ENCODE data around the gene PYROXD2.

The PYROXD2 gene

DNA sequence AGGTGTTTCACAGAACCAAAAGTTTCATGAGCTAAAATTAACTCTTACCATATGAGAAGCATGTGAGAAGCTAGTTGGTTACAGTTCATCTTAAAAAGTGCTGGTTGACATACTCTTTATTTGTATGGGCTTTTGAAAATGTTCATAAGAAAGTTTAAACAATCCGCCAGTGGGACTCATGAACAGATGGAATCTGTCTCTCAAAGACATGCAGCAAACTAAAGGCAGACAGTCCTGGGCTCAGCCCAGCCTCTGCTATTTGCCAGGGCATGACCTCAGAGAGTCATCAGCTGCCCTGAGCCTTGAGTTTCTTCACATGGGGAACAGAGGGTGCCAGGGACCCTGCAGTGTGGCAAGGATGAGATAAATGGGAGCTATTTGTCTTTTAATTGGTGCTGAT lies 3.2 kb downstream of the PYROXD2 start:
- no peak for DNase-seq

DNA sequence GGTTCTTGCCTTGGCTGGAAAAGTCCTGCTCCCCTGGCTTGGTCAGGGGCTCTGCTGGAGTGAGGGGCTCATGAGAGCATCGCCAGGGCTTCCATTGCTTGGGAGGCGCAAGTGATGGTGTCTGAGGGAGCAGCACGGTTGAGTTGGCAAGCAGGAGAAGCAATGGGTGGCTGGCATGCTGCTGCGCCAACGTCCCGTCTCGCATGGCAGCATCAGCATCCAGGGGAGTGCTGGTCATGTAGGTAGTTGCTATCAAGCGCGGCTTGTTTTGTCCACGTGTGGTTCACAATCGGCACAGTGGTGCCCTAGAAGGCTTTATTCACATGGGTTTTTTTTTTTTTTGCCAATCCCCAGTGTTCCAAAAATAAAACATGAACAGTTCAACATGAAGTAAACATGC lies 3.8 kb downstream of the PYROXD2 start:
- no peak for DNase-seq

DNA sequence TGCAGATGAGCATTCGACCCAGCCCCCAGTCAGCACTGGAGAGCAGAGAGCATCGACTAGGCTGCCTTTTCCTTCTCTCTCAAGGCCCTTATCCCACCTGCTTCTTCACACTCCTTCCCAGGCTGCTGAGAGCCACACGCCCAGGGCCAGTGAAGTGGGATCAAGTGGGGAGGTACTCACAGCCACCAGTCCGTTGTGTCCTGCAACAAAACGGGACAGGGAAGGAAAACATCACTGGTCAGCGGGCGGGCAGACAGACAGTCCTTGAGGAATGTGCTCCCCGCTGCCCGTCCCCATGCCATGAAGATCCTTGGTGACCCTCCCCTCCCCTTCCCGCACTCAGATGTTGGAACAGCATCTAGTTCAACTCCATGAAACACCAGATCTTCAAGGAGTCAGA lies 4.2 kb downstream of the PYROXD2 start:
- no peak for DNase-seq

DNA sequence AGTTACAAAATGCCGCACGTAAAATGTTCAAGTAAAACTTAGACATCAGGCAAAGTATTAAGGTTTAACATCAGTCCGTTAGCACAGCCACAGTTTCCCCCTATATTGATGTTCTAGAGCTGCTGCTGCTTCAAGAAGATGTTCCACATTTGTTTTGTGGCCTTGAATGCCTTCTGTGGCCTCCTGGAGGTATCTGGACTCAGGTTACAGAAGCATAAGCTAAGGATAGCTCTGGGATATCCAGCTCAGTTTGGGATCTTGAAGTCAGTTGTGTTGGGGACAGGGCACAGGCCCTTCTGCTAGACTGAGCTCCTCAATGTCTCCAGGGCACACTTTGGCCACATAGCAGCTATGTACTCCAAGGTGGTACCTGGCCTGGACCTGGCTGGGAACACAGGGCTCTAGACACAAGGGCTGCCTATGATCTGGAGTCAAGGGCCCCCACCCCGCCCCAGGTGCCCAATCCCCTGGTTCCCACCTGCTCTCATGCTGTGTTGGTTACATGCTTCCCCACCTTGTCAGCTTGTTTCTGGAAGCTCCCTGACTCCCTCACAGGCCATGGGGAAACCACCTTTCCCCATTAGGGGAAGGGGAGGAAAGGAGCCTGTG lies 4.7 kb downstream of the PYROXD2 start:
- no peak for DNase-seq

DNA sequence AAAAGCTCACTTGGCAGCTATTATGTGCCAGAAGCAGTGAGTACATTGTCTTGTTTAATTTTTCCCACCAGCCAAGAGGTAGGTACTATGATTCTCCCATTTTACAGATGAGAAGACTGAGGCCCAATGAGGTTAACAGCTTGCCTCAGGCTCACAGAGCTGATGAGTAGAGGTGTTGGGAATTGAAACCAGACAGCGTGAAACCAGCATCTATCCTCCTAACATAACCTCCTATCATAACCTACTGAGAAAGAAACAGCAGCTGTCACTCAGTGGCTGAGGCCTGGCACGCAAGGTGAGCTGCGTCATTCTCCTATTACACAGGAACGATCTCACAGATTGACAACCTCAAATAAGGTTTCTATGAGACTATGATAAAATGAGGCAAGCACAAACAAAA lies 6.2 kb downstream of the PYROXD2 start:
- no peak for DNase-seq

DNA sequence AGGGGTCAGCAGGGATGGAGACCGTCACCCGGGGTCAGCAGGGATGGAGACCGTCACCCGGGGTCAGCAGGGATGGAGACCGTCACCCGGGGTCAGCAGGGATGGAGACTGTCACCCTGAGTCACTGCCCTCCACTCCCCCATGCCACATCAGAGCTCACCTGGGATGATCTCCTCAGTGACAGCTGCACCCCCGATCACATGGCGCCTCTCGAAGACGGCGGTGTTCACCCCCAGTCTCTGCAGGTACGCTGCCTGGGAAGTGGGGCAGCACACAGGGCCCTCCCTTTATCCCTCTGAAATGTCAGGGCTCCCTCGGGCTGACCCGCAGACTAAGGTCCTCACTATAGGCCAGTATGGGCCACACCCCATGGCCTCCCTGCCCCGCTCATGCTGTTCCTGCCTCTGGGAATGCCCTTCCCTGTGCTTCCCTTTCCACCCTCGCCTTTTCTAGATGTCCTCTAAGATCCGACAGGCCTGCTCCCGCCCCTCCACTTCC lies 7.2 kb downstream of the PYROXD2 start:
- DNase-seq, result no peak

DNA sequence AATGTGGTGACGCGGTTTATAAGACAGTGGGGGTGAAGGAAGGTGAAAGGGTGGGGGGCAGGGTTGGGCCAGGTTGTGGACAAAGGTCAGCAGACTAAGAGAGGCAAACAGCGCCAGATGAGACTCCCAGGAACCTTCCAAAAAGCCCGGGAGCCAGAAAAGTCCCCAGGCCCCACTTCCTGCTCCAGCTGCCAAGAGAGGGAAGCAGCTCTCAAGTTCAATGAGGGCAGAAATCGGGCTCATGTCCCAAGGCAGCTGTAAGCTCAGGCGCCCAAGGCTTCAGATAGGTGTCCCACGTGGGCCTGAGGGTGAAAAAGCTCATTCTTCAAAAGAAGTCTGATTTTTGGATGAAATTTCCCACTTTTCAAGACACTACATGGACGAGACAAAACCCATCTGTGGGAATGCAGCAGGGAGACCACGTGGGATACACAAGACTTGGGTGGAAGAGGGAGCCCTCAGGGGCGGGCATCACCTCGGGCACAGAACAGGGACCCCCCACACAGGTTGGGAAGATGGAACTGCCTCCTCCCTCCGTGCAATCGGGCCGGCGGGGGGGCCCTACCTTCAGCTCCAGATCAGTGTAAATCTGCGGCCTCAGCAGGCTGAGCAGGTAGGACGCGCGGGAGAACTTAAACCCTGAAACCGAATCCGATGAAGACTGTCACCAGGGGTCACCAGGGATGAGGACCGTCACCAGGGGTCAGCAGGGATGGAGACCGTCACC lies 7.8 kb downstream of the PYROXD2 start:
- no peak for DNase-seq

DNA sequence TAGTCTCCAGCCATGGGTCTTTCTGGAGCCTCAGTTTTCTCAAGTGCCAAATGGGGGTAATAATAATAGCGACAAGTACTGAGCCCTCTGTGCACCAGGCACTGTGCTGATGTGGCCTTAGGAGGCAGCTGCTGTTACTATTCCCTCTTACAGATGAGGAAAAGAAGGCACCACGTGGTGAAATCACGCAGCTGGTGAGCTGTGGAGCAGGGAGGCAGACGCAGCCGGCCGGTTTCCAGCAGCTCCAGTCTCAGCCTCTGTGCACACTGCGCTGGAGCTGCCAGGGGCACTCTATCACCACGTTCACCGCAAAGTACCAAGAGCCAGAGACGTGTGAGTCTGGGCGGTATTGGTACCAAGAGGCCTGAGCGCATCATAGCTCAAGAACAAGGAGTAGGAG lies 9.6 kb downstream of the PYROXD2 start:
- no peak for DNase-seq

DNA sequence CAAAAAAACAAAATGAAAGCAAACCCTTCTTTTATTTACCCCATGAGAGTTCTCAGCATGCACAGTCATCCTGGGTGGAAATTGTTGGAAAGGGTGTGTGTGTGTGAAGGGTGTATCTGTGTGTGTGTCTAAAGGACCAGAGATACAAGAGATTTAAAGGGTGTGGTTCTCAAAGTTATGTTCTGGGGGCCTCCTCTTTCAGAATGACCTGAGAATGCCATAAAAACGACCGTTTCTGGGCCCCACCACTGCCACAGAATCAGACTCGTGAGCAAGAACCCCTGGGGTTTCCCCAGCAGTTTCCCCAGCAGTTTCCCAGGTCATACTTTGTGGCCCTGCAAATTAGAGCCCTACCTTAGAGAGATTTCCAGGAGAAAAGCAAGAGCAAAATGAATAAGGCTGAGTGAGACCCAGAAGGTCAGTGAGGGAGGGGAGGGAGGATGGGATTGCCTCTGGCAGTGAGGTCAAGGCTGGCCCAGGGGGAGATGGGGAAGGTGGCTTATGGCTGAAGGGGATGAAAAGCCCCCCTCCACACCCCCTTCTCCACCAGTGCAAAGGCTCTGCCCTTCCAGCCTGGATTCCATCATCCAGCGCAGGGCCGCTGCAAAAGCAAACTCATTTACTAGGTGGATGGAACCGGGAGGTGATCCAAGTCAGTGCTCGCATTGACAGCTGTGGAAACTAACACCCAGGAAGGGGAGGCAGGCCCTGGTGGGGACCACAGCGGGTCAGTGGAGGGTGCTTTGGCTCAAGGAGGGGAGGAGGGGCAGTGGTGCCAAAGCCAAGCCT lies 10.2 kb downstream of the PYROXD2 start:
- DNase-seq, result no peak

DNA sequence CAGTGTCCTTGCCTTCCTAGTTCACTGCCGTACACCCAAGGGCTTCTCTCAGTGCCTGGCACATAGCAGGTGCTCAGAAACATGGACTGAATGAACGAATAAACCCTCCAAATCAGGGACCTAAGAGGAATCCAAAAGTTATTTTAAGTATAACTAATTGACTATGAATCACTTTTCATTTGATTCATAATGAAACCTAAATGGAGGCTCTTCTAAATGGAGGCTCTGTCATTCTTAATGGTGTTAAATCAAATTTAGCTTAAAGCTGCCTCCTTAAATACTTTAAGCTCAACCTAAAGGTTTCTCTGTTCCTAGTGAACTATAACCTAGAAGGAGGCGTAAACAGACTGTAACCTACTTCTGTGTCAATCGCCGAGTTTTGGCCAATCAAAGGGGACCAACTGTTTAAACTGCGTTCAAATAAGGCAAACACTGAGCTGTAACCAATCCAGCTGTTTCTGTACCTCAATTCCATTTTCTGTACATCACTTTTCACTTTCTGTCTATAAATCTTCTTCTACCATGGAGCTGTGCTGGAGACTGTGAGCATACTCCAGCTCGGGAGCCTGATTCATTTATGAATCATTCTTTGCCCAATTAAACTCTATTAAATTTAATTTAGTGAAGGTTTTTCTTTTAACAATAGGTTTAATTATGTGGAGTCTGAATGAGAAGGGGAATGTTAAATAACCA lies 11.0 kb downstream of the PYROXD2 start:
- DNase-seq, result no peak

DNA sequence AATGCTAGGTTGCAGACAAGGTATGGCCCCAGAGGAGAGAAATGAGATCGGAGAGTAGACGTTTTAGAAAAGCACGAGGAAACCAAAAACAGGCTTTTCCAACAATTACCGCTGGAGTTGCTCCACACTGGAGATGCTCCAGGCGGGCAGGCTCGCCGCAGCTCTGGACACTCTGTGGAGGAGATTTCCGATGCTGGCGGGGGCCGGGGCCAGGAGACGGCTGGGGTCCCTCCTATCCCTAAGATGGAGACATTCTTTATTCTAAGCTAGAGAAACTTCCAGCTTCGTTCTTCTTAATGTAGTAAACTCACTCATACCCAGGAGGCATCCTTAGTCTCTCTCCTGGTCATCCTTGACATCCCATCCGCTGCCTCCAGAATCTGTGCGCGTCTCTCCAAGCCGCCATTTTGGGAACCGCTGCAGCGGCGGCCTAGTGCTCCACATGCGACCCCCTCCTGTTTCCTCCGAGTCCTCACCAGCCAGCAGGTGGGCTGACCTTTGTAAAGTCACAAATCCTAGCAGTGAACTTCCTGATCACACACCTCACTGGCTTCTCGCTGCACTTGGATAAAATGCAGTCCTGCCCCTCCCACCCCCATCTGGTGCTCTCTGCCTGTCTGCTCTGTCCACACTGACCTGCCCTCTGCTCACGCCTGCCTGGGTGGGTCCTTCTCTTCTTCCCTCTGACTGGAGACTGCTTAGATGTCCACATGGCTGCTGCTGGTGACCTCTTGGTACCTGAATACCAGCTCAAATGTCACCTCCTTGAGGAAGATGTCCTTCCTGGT lies 11.9 kb downstream of the PYROXD2 start:
- DNase-seq, result no peak

DNA sequence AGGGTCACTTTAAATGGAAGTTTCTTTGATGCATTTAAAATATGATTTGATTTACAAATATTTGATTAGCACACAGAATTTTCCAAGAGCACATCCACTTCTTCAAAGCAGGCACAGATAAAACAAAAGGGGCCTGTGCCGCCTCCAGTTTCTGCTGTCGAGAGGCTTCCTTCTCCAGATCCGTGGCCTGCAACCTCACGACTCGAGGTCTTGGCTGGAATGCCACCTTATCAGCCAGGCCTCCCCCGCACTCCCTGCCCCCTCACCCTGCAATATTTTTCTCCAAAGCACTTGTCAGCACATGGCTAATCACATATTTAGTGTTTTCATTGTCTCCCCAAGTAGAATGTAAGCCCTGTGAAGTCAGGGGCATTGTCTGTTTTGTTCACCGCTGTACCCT lies 12.5 kb downstream of the PYROXD2 start:
- no peak for DNase-seq

DNA sequence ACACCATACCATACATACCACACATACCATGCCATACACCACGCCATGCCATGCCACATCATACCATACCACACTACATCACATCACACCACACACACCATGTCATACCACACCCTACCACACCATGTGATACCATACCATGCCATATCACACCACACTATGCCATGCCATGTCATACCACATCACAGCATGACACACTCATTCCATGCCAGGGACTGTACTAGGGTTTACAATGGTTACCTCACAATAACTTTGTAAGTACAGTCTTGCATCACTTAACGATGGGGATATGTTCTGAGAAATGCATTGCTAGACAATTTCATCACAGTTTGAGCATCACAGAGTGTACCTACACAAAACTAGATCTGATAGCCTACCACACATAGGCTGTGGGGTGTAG lies 14.5 kb downstream of the PYROXD2 start:
- no peak for DNase-seq

DNA sequence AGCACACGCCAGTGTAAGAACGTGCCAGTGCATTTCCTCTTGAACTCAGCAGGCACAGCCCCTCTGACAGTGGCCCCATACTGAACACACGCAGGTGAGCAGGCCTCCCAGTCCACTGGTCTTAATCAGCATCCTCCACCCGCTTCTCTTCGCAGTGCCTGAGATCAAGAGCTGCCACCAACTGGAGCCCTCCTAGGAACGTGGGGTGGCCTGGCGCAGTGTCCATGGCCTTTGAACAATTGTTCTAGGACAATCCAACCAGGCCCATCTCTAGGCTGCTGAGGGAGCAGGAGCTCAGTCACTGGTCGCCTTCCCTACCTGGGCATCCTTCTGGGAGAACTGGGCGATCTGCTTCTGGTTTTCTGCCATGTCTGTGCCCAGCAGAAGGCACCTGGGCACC lies 15.2 kb downstream of the PYROXD2 start:
- DNase-seq, result no peak

DNA sequence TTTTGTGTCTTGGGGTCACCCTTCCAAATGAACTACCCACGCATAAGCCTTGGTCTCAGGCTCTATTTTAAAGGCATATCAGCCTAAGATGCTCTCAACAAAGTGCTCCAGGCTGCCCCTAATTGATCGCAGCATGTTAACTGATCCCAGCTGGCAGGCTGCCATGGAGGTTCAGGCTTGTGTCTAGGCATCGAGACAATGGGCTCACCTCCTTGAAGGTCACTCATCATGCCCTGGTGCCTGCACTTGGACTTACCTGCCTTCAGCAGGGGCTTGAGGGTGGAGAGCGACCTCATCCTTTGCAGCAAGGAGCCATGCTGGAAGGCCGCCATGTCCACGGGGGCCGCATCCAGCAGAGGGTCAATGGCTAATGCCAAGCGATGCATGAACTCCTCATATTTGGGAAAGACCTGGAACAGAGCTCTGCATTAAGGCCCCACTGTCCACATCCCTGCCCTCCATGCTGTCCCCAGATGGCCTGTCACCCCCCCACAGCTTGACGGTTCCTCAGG lies 17.8 kb downstream of the PYROXD2 start:
- DNase-seq, result no peak

DNA sequence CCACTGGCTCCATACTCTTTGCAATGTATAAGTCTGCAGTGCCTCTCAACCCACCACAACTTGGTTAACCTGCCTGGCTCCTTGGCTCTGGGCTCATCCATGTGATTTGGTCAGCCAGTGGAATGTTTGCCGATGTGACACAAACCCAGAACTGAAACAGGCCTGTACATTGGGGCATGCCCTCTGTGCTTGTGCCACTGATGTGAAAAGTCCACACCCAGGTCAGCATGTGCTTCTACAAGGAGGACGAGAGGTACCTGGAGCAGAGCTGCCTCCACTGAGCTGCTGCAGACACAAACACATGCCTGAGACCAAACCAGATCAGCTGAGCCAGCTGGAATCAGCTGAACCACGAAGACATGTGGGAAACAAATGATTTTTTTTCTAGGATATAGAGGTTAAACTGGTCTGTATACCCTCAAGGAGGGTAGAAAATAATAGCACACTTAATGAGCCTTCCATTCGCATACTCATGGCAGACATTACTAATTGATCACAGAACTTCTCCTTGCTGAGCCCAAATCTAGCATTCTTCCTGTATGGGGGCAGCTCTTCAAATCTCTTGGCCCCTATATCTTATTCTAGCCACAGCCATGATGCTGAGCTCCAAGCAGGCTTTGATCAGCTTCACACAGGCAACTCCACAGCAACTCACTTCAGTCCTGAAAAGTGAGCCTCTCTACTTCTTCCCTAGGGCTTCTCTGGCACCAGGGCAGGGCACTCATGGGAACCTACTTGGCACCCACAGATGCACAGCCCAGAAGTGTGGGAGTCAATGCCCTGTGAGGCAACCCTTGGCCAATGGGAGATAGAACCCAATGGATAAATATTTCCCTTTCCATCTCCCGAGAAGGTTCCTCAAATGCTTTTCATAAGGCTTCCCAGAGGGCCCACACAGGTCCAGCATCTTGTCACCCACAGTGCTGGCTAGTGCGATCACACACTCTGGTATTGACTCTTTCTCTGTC lies 18.6 kb downstream of the PYROXD2 start:
- DNase-seq, result no peak

DNA sequence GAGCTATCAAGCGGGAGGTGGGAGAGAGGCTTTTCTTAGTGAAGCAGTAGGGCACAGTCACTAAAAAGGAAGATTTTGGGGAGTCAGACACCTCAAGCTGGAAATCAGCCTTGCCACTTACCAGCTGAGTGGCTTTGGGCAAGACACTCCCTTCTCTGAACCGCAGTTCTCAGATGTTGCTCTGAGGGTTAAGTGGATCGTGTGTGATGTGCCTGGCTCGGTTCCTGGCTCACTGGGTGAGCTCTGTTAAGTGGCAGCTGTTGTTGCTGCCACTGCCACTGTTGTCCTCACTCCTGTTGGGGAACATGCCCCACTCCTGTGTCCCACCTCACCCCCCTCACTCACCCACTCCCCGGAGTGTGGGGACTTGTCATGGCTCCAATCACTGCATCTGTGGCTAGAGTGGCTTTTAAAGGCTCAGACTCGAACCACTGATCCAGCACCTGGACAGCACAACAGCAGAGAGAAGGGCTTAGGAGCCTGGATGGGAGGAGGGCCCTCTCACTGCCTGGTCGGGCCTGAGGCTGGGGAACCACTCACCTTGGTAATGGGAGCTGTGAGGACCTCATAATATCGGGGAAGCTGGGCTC lies 20.0 kb downstream of the PYROXD2 start:
- no peak for DNase-seq

DNA sequence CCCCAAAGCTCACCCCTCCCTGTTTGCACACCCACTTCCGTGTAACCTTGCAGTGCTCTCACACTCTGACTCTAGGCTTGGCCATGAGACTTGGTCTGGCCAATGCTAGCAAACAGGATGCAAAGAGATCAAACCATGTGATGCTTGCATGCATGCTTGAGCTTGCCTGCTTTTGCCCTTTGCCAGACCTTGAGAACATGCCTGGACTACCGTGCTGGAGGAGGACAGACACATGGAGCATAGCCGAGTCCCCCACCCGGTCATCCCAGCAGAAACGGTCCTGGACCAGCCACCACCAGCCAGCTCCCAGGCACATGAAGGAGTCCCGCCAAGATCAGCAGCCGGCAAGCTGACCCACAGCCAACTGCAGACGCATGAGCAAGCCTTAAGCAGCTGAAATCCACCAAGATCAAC lies 23.4 kb downstream of the PYROXD2 start:
- DNase-seq, result no peak

DNA sequence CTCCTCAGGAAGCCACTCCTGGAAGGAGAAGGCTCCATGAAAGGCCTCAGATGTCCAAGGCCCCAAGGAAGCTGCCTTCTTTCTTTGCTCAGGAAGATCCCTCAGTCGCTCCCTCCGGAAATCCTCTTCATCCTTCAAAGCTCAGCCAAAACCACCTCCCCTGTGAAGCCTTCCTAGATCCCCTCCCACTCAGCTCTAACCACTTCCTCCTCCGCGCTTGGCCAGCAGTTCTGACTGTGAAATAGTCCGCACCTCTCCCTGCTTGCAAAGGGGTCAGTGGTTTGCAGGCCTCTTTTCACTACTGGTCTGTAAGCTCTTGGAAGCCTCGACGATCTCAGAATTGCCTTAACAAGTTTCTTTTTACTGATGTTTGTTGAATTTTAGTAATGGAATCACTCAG lies 23.9 kb downstream of the PYROXD2 start:
- DNase-seq, result no peak

DNA sequence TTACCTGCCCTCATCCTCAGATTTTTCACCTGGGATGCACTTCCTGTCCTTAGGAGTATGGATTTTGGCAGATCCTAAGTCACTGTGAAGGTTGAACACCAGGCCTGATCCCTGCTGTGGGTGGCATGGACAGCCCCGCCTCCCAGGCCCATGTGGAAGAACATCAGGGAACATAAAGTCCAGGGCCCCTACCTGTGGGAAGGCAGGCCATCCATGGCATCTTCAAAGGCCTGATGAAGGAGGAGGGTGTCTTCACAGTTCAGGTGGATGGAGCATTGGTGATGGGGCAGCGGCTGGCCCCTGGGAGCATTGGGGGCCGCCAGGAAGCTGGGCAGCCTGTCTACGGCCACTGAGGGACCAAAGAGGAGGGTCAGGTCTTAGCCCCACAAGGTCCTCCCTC lies 24.6 kb downstream of the PYROXD2 start:
- no peak for DNase-seq

DNA sequence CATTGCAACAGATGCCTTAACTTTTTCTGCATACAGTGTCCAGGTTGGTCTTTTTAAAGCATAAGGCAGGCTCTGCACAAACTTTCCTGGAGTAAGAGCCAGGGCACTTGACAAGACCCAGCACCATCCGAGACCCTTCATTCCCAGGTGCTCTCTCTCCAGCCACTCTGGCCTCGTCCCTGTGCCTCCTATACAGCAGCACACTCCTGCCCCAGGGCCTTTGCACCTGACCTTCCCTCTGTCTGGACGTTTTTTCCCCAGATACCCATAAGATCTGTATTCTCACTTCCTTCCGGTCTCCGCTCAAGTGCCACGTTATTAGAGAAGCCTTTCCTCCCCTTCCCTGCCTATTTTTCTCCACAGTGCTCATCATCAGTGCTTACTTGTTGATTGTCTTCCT lies 25.6 kb downstream of the PYROXD2 start:
- no peak for DNase-seq
